Stimulated activated CD8-positive, alpha-beta memory T cell treated with anti-CD3 and anti-CD28 coated beads, Interleukin-12 subunit alpha, Interleukin-12 subunit beta, amount 100 ng/mL, for 24 hours (primary cell): ENCODE results near the gene DPYSL3.
"Not testable (repeated sequence)": the region's sequence is repeated elsewhere in the genome, so short reads cannot be mapped to it uniquely, and the experiment has no call there.

Experiments
- DNase-seq: peaks from one replicate; pipeline ENCODE4 v3.0.0-alpha.2; 2020; ENCODE audit errors: extremely low read depth

Gene DPYSL3

DNA sequence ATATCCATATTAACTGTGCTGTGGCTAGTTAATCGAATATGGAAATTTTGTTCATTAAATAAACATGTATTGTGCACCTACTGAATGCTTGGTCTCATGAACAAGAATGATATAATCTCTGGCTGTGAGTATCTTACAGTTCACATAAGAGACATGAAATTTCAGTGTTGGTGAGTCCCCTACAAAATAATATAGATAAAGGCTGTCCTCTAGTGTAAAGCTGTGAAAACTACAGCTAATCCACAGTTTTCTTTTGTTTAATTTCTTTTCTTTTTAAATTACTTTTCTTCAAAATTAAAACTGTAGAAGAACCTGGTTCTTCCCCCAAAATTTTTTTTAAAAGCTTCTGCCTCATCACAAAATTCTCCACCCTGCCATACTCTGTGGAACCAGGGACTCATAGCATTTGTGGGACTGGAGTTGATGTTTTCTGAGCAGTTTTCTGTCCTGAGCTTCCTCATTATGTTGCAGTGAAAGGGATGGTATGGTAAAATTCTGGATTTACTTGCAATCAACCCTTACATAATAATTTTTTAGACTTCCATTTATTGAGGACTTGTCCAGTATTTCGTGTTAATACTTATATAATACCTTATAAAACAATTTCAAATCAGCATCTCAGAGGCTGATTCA, 140.0 kb downstream of the DPYSL3 start:
- no peak for DNase-seq

GRCh38 chr5:147367381-147367780, 142.5 kb downstream of the DPYSL3 start:
- DNase-seq: not testable (repeated sequence)

DNA sequence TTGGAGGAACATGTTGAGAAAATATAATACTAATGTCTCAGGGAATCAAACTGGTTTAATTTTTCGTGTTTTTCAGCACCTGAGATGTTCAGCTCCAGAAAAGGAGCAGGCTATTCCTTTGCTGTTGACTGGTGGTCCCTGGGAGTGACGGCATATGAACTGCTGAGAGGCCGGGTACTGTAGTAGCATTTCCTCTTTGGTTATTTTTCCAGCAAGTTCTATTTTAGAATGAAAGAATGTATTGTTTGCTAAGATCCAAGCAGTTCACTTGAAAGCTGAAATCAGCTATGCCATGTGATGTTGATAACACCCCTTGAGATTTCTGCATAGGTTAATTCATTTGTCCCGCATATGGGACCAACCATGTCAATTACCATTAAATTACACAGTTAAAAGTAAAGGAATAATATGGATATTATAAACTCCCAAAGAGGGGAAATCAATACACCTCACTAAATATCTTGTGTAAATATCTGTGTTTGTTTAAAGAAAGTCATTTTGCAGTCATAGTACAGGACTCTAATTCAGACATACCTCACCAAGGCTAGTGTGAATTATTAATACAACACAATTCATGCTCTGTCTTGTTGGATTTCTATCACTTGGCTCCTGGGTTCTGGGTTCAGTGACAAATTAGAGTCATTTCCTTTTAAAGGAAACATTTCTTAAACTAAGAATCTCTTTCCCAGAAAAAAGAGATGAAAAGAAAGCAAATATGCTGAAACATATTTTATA, 148.3 kb downstream of the DPYSL3 start:
- DNase-seq: no peak

- no peak for DNase-seq
Measured at GRCh38 chr5:147360816-147361215, 149.1 kb downstream of the DPYSL3 start.

- DNase-seq: no peak
Measured at GRCh38 chr5:147359581-147359980, 150.3 kb downstream of the DPYSL3 start.

DNA sequence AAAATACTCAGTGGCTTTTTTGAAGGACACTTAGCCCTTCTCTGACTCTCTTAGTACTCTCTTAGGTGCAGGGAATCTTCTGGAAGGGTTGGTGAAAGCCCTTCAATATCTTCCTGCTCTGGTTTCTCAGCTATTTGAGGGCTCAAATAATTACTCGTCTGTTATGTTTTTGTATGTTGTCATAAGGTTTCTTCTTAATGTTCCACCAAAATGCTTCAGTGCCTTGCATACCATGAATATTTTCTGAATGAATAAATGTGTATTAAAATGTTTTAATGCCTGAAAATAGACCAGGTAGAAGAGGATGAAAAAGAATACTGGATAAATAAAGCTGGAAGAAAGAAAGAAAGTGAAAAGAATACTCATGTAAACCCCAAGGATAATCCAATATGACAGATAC, 150.8 kb downstream of the DPYSL3 start:
- no peak for DNase-seq

DNA sequence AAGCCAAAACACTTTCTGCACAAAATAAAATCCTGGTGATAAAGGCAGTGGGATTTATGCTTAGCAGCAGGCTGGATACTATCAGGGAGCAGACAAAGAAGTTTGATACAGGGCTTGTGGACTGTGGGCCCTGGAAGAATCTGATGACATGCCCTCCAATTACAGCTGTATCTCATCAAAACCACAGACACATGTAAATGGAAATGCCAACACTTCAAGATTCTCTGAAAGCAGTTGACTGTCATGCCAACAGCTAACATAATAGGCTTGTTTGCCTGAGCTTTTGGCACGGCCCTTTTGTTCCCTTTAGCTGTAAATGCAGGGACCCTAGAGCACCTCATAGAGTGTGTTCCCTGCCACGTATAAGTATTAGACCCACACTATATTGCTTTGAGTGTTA, 160.6 kb downstream of the DPYSL3 start:
- DNase-seq: no peak

DNA sequence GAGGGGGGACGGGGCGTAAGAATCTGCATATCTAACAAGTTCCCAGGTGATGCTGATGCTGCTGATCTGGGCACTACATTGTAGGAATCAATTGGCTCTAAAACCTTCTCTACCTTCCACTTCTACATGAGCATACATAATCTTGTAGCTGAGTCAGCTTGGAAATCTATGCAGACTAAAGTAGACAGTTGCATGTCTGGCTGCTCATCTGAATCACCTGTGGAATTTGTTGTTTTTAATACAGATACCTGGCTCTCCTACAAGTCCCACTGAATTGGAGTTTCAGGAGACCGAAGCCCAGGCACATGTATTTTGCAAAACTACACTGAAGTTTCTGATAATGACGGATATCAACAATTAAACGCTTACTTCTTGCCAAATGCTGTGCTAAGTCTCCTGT, 161.4 kb downstream of the DPYSL3 start:
- no peak for DNase-seq

DNA sequence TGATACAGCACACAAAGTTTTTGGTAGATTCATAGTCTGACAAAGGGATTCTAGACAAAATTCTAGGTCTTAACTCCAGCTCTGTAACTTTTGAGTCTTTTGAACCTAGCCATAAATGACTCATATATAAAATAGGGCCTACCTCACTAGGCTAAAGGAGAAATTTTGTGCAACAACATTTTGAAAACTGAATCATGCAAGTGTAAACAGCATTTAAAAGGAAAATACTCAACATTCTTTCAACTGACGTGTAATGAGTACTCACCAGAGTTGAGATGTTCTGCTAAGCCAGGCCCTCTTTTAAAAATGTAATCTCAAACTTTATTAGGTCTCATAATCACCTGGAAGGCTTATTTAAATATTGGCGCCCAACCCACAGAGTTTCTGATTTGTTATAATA, 161.8 kb downstream of the DPYSL3 start:
- no peak for DNase-seq

- no peak for DNase-seq
Measured at GRCh38 chr5:147346006-147346561, 163.8 kb downstream of the DPYSL3 start.

GRCh38 chr5:147344861-147345260, 165.0 kb downstream of the DPYSL3 start:
- DNase-seq: no peak

GRCh38 chr5:147341345-147341744, 168.5 kb downstream of the DPYSL3 start:
- no peak for DNase-seq

DNA sequence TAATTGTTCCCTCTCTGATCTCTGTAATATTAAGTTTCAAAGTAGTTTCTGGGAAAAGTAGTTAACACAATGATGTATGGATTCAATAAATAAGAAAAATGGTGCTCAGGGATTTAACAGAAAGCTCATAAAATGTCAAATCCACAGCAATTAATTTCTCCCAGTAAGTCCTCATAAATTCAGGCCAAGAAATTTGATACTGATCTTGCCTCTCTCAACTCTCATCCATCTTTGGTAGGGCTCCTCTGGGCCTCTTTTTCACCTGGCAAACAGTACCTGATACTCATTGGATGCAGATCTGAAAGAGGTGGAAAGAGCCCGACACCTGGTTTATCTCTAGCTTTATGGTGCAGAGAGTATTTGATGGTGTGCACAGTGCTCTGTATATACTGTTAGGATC, 168.9 kb downstream of the DPYSL3 start:
- DNase-seq: no peak
